ENCODE data around the gene SLC9A9. TPM values are rescaled to one million over a fixed set of nuclear protein-coding genes. Genes with fewer than 3 reads are reported as not detected.

Gene SLC9A9
- total RNA-seq, 2 experiments from 2014 or later, result 12.2 TPM

GRCh38 chr3:143595456-143596077 is 252.7 kb downstream of the SLC9A9 start:
- H3K36me3 Mint-ChIP-seq (ENCODE audit: low read depth), result no peaks in the 10 kb centered on the region
- Histone ChIP-seq H3K9me3 (ENCODE audit: control insufficient read depth in 1 of 2, insufficient read depth in 1 of 2, low read length in 2 of 2) (no peaks in the 10 kb centered on the region), H3K36me3 (ENCODE audit: insufficient read depth, low read length) (no peaks in the 10 kb centered on the region), H3K4me3 (ENCODE audit: low read length) (no peak overlapping the region), H3K27me3 (ENCODE audit: control insufficient read depth in 1 of 2, insufficient read depth in 2 of 2, low read length in 2 of 2) (no peaks in the 10 kb centered on the region), H3K27ac (ENCODE audit: low read depth in 1 of 2, low read length in 2 of 2) (no peak overlapping the region), H3K4me1 (ENCODE audit: insufficient read depth, low read length) (no peaks in the 10 kb centered on the region)
- no peaks in the 10 kb centered on the region for H3K4me1 Mint-ChIP-seq (ENCODE audit: low read depth)
- no peak for TF ChIP-seq CTCF (IDR thresholded peaks at IDR 0.05)
- ChIA-PET CTCF (no interaction called here), POLR2A (no interaction called here)
- no peak for ATAC-seq (ENCODE audit: poor library complexity)
- no peaks in the 10 kb centered on the region for H3K27me3 Mint-ChIP-seq
- no peak overlapping the region for H3K4me3 Mint-ChIP-seq
- no peaks in the 10 kb centered on the region for H3K9me3 Mint-ChIP-seq
- H3K27ac Mint-ChIP-seq, result no peak overlapping the region
- DNase-seq, result no peak
- intact Hi-C loops (cut with DNase I, micrococcal nuclease), result no loop called here

GRCh38 chr3:143594206-143594605 is 254.1 kb downstream of the SLC9A9 start:
- POLR2A ChIA-PET, result no interaction called here
- H3K4me3 Mint-ChIP-seq, result no peak overlapping the region
- H3K27me3 Mint-ChIP-seq, result no peaks in the 10 kb centered on the region
- TF ChIP-seq CTCF (IDR thresholded peaks at IDR 0.05), result no peak
- H3K4me1 Mint-ChIP-seq (ENCODE audit: low read depth), result no peaks in the 10 kb centered on the region
- no peaks in the 10 kb centered on the region for H3K36me3 Mint-ChIP-seq (ENCODE audit: low read depth)
- ATAC-seq (ENCODE audit: poor library complexity) (no peak), DNase-seq (no peak)
- H3K27me3 ChIP-seq (ENCODE audit: control insufficient read depth in 1 of 2, insufficient read depth in 2 of 2, low read length in 2 of 2), result no peaks in the 10 kb centered on the region
- CTCF ChIA-PET, result no interaction called here
- H3K4me1 ChIP-seq (ENCODE audit: insufficient read depth, low read length), result no peaks in the 10 kb centered on the region
- H3K27ac Mint-ChIP-seq, result no peak overlapping the region
- intact Hi-C loops (cut with DNase I, micrococcal nuclease), result no loop called here
- no peaks in the 10 kb centered on the region for H3K9me3 ChIP-seq (ENCODE audit: control insufficient read depth in 1 of 2, insufficient read depth in 1 of 2, low read length in 2 of 2)
- no peaks in the 10 kb centered on the region for H3K9me3 Mint-ChIP-seq
- no peaks in the 10 kb centered on the region for H3K36me3 ChIP-seq (ENCODE audit: insufficient read depth, low read length)
- H3K4me3 ChIP-seq (ENCODE audit: low read length), result no peak overlapping the region
- H3K27ac ChIP-seq (ENCODE audit: low read depth in 1 of 2, low read length in 2 of 2), result no peak overlapping the region

GRCh38 chr3:143590660-143591059 is 257.6 kb downstream of the SLC9A9 start:
- Histone ChIP-seq H3K36me3 (ENCODE audit: insufficient read depth, low read length) (no peaks in the 10 kb centered on the region), H3K9me3 (ENCODE audit: control insufficient read depth in 1 of 2, insufficient read depth in 1 of 2, low read length in 2 of 2) (no peaks in the 10 kb centered on the region), H3K4me3 (ENCODE audit: low read length) (no peak overlapping the region), H3K27ac (ENCODE audit: low read depth in 1 of 2, low read length in 2 of 2) (no peak overlapping the region), H3K27me3 (ENCODE audit: control insufficient read depth in 1 of 2, insufficient read depth in 2 of 2, low read length in 2 of 2) (no peaks in the 10 kb centered on the region), H3K4me1 (ENCODE audit: insufficient read depth, low read length) (no peaks in the 10 kb centered on the region)
- no peaks in the 10 kb centered on the region for H3K27me3 Mint-ChIP-seq
- intact Hi-C loops (cut with DNase I, micrococcal nuclease), result no loop called here
- no peak for DNase-seq
- H3K4me3 Mint-ChIP-seq, result no peak overlapping the region
- ChIA-PET CTCF (no interaction called here), POLR2A (no interaction called here)
- no peaks in the 10 kb centered on the region for H3K9me3 Mint-ChIP-seq
- H3K4me1 Mint-ChIP-seq (ENCODE audit: low read depth), result no peaks in the 10 kb centered on the region
- no peaks in the 10 kb centered on the region for H3K36me3 Mint-ChIP-seq (ENCODE audit: low read depth)
- no peak for ATAC-seq (ENCODE audit: poor library complexity)
- no peak for TF ChIP-seq CTCF (IDR thresholded peaks at IDR 0.05)
- H3K27ac Mint-ChIP-seq, result no peak overlapping the region

Data from CD4-positive, alpha-beta T cell (primary cell).